ENCODE data around the gene ANKMY1. TPM values are rescaled to one million over a fixed set of nuclear protein-coding genes. Genes with fewer than 3 reads are reported as not detected.
A peak's percentile ranks its signal among the peaks of the same experiment; 100 is the strongest.
"Not testable (repeated sequence)": the region's sequence is repeated elsewhere in the genome, so short reads cannot be mapped to it uniquely, and the experiment has no call there.

The ANKMY1 gene
- total and polyA plus RNA-seq, 3 donors from 2014 or later = 57.3 to 92.5 (median 75.7) TPM

- H3K36me3 ChIP-seq (ENCODE audit: low read depth, missing control alignments); H3K27ac ChIP-seq; H3K9me3 ChIP-seq; intact Hi-C loops (cut with DNase I; ENCODE audit: low total_unique reads); H3K4me1 ChIP-seq; H3K27me3 ChIP-seq; H3K4me3 ChIP-seq: not testable (repeated sequence)
- WGBS, 2 donors = 74 to 89% methylated on average over 11 of the region's 11 CpGs
- TF ChIP-seq CTCF (IDR thresholded peaks at IDR 0.05) = peak in 1 of 3 experiments; percentile 17
- peak; percentile 47 for DNase-seq
Observed at GRCh38 chr2:240494942-240495341, 62.8 kb downstream of the ANKMY1 start.

- Histone ChIP-seq H3K4me1 (no peaks in the 10 kb centered on the region), H3K4me3 (no peak overlapping the region), H3K36me3 (ENCODE audit: low read depth, missing control alignments) (no peaks in the 10 kb centered on the region), H3K27me3 (no peaks in the 10 kb centered on the region), H3K27ac (no peak overlapping the region), H3K9me3 (no peaks in the 10 kb centered on the region)
- TF ChIP-seq CTCF (IDR thresholded peaks at IDR 0.05) = no peak
- DNase-seq = no peak
- intact Hi-C loops (cut with DNase I; ENCODE audit: low total_unique reads) = no loop called here
- 96 to 100% methylated on average over 1 of the region's 1 CpG for WGBS, 2 donors
Observed at GRCh38 chr2:240494194-240494793, 63.5 kb downstream of the ANKMY1 start.

GRCh38 chr2:240491483-240491882 lies 66.3 kb downstream of the ANKMY1 start:
- intact Hi-C loops (cut with DNase I; ENCODE audit: low total_unique reads) = no loop called here
- Histone ChIP-seq H3K27me3 (no peaks in the 10 kb centered on the region), H3K4me1 (no peaks in the 10 kb centered on the region), H3K36me3 (ENCODE audit: low read depth, missing control alignments) (no peaks in the 10 kb centered on the region), H3K27ac (no peak overlapping the region), H3K9me3 (no peaks in the 10 kb centered on the region), H3K4me3 (no peak overlapping the region)
- no peak for DNase-seq
- WGBS, 2 donors = 80% methylated on average over 2 of the region's 2 CpGs
- TF ChIP-seq CTCF (IDR thresholded peaks at IDR 0.05) (no peak), POLR2A (IDR thresholded peaks at IDR 0.05) (no peak)

- H3K36me3 ChIP-seq (ENCODE audit: low read depth, missing control alignments) = no peaks in the 10 kb centered on the region
- H3K27me3 ChIP-seq = no peaks in the 10 kb centered on the region
- TF ChIP-seq CTCF (IDR thresholded peaks at IDR 0.05) (no peak), POLR2A (IDR thresholded peaks at IDR 0.05) (no peak)
- intact Hi-C loops (cut with DNase I; ENCODE audit: low total_unique reads) = no loop called here
- H3K27ac ChIP-seq = no peak overlapping the region
- H3K9me3 ChIP-seq = no peaks in the 10 kb centered on the region
- no peak overlapping the region for H3K4me3 ChIP-seq
- H3K4me1 ChIP-seq = no peaks in the 10 kb centered on the region
- no peak for DNase-seq
- 86 to 94% methylated on average over 10 to 11 of the region's 11 CpGs for WGBS, 2 donors
Observed at GRCh38 chr2:240482141-240482540, 75.6 kb downstream of the ANKMY1 start.

- H3K36me3 ChIP-seq (ENCODE audit: low read depth, missing control alignments) = no peaks in the 10 kb centered on the region
- intact Hi-C loops (cut with DNase I; ENCODE audit: low total_unique reads) = no loop called here
- no peak for DNase-seq
- no peak overlapping the region for H3K4me3 ChIP-seq
- H3K4me1 ChIP-seq = no peaks in the 10 kb centered on the region
- TF ChIP-seq POLR2A (IDR thresholded peaks at IDR 0.05) (no peak), CTCF (IDR thresholded peaks at IDR 0.05) (no peak)
- no peak overlapping the region for H3K27ac ChIP-seq
- 94 to 100% methylated on average over 4 to 5 of the region's 5 CpGs for WGBS, 2 donors
- H3K9me3 ChIP-seq = no peaks in the 10 kb centered on the region
- no peaks in the 10 kb centered on the region for H3K27me3 ChIP-seq
Observed at GRCh38 chr2:240481720-240482119, 76.1 kb downstream of the ANKMY1 start.

Measured in testis (tissue), 3 donors.